Activated CD4-positive, CD25-positive, alpha-beta regulatory T cell treated with anti-CD3 and anti-CD28 coated beads, Interleukin-2, amount 50 U/mL, for 16 hours (primary cell): ENCODE measurements around the gene MEN1.

Experiments
- DNase-seq: peaks from one replicate; pipeline ENCODE4 v3.0.0-alpha.2; 2020; ENCODE audit warnings: low read depth, low spot score

MEN1 gene

DNA sequence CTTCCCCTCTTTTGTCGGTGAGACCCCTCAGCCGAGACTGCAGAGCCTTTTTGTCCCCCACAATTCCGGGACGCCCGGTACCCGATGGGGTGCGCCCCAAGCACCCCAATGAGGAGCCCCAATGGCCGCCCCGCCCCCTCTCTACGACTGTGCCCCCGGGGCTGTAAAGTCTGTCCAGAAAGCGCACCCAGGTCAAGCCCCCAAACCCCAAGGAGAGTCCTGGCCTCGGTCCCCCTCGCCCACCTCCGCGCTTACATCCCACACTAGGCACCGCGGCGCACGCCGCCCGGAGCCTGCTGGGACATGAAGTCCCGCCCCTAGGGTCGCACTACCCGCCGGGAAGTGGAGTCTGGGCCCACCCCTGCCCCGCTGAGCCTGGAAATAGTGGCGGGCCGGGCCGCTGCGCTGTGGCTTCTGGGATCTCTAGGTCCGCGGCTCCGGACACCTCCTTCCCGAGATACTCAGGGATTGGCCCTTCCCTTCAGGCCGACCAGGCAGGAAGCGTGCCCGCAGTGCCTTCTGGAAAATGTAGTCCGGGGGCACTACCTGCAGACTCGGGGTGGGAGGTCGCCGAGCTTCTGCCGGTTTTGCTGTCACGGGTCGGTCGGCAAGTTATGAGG, at the start of gene MEN1:
TSS of gene MEN1 (minus strand) at position 281 of the 620 bp plus-strand sequence. CDS start 442 bp downstream, outside the sequence.
- peak; percentile 57 for DNase-seq

DNA sequence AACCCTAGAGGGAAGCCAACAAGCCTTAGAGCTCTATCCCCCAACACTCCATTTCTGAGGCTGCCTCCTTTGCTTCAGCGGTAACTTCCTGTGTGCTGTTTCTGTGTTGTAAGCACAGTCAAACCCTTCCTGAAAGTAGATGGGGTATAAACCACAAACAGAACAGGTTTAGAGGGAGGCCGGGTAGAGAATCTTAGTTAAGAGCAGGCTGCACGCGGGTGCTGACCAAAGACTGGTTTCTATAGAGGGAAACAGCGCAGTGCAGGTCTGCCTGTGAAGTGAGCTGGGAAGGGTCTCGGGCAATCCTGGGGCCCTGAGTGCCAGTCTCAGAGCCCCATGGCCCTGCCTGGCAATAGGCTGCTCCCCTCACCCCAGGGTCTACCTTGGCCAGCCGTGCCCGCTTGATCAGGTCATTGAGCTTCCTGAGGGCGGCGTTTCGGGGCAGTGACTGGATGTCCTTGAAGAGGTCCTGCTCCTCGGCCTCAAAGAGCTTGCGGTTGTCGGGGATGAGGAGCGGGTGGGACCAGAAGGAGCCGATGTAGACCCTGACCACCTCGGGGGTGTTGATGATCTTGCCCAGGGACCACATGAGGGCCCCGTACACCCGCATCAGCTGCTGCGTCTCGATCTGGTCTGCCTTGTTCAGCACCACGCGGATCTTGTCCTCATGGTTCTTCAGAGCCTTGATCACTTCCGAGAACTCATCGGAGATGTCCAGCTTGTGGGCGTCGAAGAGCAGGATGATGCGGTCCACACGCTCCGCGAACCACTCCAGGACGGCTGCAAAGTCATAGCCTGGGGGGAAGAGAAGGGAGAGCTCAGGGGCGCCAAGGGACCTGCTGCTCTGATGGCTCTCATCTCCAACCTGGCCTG, 49.4 kb upstream of the MEN1 start:
- DNase-seq = peak; percentile 42

DNA sequence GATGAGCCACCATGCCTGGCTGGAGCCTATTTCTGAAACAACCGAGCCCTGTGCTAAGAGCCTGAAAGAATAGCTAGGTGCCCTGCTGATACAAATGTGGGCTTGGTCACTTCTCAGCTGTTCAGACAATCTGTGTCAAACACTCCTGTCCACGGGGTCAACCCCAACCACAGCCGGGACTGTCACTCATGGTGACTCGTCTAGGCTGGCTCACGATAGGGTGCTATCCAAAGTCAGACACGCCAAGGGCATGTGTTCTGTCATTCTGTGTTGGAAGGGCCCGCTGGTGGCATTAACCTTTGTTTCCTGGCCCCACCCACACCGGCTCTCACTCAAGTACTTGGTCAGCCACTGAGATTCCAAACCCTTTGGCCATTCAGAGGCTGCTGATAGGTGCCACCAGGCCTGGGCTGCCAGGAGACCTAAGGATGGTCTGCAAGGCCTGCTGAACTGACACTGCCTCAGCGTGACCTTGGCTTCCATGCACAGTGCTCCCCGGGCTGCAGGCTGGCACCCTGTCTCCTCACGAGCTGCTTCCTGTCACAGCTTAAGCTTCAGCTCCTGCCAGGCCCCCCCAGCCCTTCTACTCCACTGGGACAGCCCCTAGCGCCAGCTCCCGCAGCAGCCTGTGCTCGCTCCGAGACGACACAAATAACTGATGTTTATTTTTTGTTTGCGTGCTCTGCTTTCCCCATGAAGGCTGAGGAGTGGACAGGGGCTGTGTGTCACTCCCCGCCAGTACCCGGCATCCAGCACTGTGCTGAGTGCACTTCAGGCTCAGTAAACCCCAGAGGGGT, 48.3 kb upstream of the MEN1 start:
- no peak for DNase-seq

DNA sequence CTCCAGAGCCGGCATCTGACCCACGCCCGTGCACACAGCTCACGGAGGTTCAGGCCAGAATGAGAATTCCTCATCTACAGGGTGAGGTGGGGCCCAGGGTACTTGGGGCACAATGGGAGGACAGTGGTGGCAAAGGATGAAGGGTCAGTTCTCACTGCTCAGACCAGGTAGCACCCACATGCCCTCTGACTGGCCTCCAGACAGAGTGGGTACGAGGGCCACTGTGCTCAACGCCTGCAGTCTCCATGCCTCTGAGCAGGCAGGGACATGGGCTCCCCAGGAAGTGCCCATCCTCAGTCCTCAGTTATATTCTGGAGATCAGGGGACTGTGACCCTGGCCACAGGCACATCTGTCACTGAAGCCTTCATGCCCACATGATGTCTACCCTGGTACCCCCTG, 47.1 kb upstream of the MEN1 start:
- DNase-seq = no peak

DNA sequence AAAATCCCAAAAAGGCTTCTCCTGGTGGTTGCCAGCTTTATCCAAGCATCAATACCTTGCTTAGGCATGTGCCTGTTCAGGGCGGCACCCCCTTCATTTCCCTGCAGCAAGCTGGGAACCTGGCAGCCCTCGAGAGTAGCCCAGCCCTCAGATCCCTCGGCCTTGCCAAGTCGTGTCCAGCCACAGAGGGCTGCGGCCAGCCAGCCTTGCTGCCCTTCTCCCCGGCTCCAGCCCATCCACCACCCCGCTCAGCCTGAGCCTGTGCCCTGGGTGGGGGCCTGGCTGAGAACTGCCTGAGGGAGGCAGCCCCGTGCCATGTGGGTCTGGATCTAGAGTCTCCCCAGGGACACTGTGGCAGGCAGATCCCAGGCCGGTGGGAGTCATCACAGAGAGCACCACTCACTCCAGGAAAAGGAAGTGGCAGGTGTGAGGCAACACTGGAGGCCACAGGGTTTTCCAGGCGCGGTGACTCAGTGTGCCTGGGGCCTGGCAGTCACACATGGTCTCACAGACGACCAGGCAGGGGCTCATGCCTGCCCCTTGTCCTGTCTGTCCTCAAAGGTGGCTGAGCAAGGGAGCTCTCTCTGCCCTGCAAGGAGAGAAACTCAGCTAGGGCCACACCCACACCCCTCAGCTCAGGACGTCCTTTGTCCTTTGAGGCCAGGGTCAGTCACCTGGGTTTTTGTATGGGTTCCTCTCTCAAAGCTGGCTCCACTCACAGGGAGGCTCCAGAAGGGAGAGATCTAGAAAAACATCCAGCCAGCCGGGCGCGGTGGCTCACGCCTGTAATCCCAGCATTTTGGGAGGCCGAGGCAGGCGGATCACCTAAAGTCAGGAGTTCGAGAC, 46.3 kb upstream of the MEN1 start:
- no peak for DNase-seq

DNA sequence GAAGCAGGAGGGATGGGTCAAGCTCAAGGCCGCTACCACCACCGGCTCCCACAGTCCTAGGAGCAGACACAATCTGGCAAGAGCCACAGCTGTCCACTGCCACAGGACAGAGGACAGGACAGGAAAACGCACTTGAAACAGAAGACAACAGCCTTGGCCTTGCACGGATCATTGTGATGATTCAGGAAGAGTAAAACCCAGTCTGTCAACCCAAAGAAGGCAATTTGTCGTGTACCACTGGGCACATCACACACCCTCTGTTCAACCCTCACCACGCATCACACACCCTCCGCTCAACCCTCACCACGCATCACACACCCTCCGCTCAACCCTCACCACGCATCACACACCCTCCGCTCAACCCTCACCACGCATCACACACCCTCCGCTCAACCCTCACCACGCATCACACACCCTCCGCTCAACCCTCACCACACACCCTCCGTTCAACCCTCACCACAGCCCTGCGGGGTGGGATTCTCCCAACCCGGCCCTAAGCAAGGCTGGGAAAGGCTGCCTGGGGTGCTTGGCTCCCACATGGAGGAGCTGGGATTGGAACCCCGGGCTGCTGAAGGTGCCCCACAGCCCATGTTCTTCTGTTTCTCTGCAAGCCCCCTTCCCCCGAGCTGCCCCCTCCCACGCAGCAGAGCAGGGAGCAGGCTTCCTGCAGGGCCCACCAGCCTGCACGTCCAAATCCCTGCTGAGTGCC, 45.4 kb upstream of the MEN1 start:
- no peak for DNase-seq

DNA sequence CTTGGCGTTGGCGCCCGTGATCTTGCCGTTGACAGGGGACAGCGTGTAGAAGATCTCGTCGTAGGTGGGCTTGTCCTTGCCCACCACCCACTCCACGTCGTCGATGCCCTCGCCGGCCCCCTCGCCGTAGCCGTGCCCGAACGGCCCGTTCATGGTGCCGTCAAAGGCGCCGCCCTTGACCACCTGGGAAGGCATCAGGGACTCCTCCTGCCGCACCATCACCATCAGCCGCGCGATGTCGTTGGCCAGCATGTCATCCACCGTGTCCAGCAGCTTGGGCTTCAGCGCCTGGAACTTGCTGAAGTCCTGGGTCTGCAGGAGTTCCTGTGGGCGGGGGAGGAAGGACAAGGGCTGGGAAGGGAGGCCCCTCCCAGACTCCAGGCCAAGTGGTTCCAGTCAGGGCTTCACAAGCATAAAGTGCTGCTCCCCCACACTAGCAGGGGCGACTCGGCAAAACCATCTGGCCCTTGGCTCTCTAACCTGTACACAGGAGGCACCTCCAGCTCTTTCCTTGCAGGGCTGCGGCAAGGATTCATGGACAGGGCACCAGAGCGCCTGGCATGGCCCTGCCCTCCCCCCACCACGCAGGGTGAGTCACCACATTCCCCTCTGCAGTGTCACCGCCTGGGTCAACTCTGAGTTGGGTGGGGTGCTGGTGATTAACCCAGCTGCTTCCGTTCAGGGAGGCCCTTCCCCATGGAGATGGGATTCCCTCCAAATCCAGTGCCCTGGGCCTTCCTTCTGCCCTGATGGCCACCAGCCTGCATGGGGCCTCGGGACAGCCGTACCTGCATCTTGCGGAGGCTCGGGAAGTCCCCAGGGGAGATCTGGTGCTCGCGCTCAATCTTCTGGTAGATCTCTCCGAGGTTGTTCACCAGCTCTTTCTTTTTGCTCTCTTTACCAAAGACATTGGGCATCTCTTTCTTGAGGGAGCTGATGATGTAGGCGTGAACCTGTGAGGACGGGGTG, 44.5 kb upstream of the MEN1 start:
- DNase-seq = no peak

DNA sequence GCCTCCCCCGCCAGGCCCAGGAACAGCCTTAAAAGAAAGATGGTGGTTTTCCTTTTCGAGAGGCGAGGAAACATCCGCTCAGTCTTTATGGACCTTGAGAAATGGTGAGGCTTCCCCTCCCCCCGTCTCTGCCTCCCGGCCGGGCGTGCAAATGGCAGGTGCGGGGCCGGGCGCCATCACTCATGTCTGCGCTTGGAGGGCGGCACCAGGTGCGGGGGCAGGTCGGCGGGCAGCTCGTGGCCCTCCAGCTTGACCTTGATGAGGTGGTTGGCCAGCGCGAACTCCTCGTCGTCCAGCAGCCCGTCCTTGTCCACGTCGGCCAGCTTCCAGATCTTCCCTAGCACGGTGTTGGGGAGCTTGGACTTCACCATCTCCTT, 43.8 kb upstream of the MEN1 start:
- DNase-seq = no peak

DNA sequence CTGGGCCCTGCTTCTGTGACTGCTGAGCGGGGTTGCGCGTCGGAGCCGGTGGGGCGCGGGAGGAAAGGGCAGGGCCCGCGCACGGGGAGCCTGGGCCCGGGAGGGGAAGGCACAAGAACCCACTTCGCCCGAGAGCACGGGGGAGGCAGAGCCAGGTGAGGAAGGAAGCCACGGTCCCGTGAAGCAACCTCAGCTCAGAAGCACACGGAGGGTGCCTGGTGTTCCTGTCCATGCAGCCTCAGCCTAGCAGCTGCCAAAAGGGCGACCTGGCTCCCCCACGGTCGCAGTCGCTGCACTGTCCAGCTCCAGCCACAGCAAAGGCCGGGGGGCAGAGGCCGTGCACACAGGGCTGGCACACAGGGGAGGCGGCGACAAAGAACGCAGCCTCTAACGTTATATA, 43.4 kb upstream of the MEN1 start:
- DNase-seq = no peak

DNA sequence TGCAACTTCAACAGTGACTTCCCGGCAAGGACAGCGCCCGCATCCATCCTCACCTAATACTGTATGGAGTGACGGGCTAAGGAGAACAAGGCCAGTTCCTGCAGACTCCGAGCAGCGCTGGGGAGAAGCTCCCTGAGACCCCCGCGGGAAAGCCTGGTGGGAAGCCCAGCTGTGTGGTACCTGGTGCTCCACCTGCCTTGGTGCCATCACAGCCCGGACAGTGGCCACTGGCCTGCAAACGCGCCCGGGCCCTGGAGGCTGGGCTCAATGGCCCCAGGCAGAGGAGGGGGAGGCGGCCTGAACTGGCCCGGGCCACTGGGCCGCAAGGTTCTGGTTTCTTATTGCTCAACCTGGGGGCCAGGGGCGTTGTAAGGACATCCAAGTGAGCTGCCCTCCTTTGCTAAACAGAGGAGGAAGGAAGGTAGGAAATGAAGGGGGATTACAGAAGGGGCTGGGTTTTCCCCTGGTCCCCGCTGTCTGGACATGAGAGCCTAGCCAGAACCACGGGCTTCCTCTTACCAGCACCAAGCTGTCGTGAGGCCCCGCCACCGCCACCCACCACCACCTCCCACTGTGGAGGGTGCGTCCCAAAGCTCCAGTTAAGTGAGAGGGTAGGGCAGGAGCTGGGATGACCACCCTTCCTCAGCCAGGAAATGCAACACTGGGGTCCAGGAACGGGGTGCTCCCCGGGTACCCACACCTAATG, 42.6 kb upstream of the MEN1 start:
- DNase-seq = no peak

DNA sequence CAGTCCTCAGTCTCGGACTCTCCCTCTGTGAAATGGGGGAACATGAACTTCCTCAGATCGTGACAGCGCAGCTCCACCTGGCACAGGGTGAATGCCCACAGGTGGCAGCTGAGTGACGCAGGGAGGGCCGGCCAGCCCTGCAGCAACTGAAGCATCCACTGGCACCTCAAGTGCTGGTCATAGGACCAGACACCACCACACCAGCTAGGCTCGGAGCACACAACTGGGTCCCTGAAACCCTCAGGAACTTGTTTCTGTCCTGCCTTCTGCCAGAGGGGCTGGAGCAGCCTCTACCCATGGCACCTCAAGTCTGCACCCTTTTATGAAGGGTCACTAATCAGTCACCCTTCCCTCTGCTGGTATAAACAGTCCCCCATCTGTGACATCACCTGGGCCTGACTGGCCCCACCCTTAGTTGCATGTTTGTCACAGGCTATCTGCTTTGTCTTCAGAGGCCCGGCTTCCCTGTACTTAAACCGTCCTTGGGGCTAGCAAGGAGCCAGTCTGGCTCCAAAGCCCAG, 41.5 kb upstream of the MEN1 start:
- no peak for DNase-seq

DNA sequence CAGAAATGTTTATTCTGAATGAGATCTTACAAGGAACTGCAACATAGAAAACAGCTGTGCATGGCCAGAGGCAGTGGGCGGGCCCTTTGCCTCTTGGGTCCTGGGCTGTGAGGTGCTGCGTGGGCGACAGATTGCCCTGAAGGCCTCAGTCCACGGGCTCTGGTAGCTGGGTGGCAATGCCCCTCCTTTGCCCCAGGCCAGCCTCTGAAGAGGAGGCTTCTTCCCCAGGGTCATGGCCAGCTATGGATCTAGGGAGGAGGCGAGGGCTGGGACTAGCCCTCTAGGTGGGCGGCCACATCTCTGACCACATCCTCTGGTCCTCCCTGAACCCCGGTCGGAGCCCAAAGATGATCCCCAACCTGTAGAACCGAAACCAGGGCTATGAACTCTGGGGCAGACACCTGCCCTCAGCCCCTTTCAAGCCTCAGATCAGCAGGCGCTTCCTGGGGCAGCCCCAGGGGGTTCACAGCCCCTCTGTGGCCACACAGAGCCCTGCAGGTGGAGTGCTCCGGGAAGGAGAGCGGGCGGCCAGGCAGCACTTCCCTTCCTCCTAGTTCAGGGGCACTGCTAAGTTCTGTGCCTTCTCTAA, 40.7 kb upstream of the MEN1 start:
- no peak for DNase-seq

DNA sequence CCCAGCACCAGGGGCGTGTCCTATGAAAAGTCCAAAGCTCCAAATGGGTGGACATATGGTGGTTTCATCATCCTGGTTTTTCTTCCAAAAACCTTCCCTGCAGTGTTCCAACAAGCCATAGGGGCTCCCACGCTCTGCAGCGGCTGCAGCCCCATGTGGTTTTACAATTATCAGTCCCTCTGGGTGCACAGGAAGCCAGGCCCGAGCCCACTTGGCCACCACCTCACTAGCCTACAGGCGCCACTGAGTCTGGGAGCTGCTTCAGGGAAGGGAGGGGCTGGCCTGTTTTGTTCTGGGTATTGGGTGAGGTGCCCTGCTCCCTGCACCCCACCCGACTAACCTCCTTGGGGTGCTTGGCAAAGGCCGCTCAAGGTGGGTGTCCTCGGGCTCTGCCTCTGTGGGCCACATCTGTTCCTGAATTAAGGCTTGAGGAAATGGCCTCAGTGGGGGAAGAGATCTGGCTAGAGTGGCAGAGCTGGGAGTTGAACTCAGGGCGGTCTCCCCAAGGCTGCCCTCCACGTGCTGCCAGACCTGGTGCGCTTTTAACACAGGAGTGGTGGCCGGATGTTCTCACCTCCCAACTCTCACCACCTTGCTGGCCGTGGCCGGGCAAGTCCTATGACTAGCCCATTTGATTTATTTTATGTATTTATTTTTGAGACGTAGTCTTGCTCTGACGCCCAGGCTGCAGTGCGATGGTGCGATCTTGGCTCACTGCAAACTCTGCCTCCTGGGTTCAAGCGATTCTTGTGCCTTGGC, 39.4 kb upstream of the MEN1 start:
- no peak for DNase-seq

DNA sequence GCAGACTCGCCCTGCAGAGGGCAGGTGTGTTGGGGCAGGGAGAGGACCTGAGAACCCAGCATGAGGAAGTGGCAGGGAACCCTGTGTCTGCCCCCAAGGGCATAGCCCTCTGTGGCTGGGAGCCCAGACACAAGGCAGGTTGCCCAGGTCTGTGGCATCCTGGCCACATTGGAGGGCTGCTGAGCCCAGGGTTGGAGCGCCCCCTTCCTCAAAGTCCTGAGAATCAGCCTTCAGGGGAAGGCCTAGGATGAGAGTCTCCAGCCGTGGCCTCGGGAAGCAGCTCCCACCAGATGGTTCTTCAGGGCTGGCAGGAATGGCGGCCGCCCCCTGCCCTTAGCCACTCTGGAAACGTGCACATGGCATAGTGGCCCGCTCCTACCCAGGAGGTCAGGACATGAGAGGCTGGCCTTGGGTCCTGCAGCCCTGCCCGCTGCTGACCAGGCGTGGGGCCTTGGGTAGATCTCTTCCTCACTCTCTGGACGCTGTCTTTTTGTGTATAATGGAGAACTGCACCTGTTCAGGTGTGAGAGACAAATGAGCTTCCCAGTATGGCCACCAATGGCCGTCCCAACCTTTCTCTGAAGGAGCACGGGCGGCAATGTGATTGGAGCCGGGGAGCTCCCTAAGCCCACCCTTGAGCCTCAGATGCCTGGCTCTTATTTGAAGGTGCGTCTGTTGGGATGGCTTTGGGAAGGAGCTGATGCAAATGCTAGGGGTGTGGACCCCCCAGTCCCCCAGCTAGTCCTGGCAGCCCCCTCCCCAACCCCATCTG, 38.7 kb upstream of the MEN1 start:
- no peak for DNase-seq

DNA sequence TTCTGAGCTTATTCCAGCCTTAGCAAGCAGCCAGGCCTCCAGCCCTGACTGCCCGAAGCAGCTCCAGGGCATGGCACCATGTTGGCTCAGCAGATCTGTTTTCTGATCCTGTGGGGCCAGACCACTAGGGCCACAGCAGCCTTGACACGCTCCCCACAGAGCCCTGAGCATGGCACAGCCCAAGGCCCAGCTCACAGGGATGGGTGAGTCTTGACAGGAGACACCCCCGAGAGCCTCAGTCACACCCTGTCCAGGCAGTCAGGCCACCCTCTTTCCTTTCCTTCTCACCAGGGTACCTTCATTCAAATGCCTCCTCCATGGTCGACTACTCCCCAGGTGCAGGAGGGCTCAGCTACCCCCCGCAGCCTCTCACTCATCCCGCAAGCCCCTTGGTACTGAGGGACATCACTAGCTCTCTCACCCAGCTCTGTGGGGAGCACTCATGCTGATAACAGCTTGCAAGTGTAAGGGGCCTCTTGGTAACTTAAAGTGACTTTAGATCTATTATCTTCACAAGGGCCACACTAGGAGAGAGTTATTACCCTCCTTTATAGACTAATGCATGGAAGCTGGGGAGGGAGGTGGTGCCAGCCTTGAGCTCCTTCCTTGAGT, 38.0 kb upstream of the MEN1 start:
- DNase-seq = no peak

DNA sequence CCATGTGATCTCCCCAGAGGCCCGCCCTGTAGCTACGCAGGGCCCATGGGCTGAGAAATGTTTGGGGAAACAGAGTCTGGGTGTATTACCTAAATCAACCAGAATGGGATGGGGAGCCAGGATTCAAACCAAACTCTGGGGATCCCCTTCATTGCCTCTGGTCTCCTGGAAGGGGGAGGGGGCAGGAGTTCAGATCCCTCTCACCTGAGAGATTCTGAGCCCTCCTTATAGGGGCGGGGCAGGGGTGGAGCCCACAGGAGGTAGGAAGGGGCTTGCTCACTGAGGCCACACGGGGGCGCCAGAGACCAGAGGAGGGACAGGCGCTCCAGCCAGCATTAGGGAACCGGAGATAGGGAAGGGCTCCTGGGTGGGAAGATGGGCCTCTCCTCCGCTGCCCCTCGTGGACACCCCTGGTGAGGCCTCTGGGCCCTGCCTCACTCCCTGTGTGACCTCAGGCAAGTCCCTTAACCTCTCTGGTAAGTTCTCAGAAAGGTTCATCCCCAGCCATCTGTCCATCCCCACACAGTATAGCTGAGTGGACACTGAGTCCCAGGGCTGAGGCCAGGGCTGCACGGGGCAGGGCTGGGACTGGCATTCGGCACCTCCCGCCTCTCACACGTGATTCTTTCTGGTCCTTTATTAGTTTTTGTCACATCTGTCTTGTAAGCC, 36.8 kb upstream of the MEN1 start:
- peak; percentile 85 for DNase-seq
